Measurements from ENCODE around the gene SH3GL3.

DNA sequence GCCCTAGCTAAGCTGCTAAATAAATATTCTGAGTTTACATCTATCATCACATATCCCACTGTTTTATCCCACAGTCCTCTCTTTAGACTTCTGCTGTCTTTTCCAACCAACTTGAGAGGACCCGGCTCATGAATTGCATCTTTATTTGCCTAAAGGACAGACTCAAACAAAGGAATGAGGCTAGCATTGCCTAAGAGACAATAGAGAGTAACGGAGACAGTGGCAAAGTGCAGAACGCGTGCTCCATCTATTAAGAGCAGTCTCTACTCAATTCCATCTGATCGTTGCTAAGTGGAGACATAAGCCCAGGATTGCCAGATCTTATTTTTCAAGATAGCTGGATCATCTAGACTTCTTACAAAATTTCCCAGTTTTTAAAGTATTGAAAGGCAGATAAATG lies 209.1 kb downstream of the SH3GL3 start:
- TF ChIP-seq CTCF (IDR thresholded peaks at IDR 0.05; ENCODE audit: insufficient read depth, low read length, poor library complexity, severe bottlenecking) (no peak), EZH2phosphoT487 (conservative IDR thresholded peaks at IDR 0.05; ENCODE audit: low read length) (no peak)

Measured in SU-DHL-6 (cell line).